Neural cell (in vitro differentiated cells): ENCODE results near the gene SVBP.

ENCODE experiments used
- EP300 ChIP-seq: fragments of 450-650 bp; conservative IDR thresholded peaks from 2 replicates; pipeline ENCODE4 v1.6.1; 2014; ENCODE audit warnings: antibody characterized with exemption, mild to moderate bottlenecking, moderate library complexity; ENCODE audit not compliant: poor library complexity, severe bottlenecking
- EZH2 ChIP-seq: fragments of 200-600, 300-800 bp; shearing (Covaris generic), sonication (generic); IDR thresholded peaks from 2 replicates; pipeline ENCODE4 v1.6.1; 2014; ENCODE audit warnings: antibody characterized with exemption, low read length, borderline replicate concordance, mild to moderate bottlenecking; ENCODE audit not compliant: insufficient read depth, poor library complexity, severe bottlenecking
- POLR2AphosphoS5 ChIP-seq: IDR thresholded peaks from 2 replicates; pipeline ENCODE4 v1.6.1; 2012
- RAD21 ChIP-seq: fragments of 450-650 bp; conservative IDR thresholded peaks from 2 replicates; pipeline ENCODE4 v1.6.1; 2014; ENCODE audit warnings: antibody characterized with exemption, mild to moderate bottlenecking, moderate library complexity
- SMC3 ChIP-seq: fragments of 450-650 bp; conservative IDR thresholded peaks from 2 replicates; pipeline ENCODE4 v1.6.1; 2014; ENCODE audit warnings: antibody characterized with exemption, mild to moderate bottlenecking, moderate library complexity; ENCODE audit not compliant: poor library complexity
- TAF1 ChIP-seq: IDR thresholded peaks from 2 replicates; pipeline ENCODE4 v1.6.1; 2012; ENCODE audit warnings: low read depth
- TF ChIP-seq, protein P1 (sequence below): fragments of 450-650 bp; IDR thresholded peaks from 2 replicates; pipeline ENCODE4 v1.5.1; 2014; ENCODE audit warnings: antibody characterized with exemption, mild to moderate bottlenecking, moderate library complexity; ENCODE audit not compliant: poor library complexity, severe bottlenecking
- TF ChIP-seq, protein P2 (sequence below): IDR thresholded peaks from 2 replicates; pipeline ENCODE4 v1.6.1; 2012; ENCODE audit warnings: borderline replicate concordance

DNA sequence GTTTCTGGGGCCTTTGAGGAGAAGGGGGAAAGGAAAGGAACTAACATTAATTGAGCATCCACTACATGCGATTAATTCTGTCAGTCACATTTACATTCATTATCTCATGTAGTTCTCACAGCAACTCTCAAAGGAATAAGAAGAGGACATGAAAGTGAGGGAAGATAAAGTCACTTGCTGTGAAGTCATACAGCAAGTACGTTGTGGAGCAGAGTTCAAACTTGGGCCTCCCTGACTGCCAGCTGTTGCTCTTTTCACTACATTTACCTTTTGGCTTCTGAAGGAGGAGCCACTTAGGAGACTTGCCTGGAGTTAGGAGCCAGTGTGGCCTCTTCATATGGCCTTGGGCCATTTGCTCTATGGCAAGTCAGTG is 35.4 kb upstream of the SVBP start:
- TF ChIP-seq, protein P1, sequence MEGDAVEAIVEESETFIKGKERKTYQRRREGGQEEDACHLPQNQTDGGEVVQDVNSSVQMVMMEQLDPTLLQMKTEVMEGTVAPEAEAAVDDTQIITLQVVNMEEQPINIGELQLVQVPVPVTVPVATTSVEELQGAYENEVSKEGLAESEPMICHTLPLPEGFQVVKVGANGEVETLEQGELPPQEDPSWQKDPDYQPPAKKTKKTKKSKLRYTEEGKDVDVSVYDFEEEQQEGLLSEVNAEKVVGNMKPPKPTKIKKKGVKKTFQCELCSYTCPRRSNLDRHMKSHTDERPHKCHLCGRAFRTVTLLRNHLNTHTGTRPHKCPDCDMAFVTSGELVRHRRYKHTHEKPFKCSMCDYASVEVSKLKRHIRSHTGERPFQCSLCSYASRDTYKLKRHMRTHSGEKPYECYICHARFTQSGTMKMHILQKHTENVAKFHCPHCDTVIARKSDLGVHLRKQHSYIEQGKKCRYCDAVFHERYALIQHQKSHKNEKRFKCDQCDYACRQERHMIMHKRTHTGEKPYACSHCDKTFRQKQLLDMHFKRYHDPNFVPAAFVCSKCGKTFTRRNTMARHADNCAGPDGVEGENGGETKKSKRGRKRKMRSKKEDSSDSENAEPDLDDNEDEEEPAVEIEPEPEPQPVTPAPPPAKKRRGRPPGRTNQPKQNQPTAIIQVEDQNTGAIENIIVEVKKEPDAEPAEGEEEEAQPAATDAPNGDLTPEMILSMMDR = no peak
- TF ChIP-seq RAD21 (no peak), POLR2AphosphoS5 (no peak), TAF1 (no peak), SMC3 (no peak), EZH2 (no peak), EP300 (no peak)
- TF ChIP-seq, protein P2, sequence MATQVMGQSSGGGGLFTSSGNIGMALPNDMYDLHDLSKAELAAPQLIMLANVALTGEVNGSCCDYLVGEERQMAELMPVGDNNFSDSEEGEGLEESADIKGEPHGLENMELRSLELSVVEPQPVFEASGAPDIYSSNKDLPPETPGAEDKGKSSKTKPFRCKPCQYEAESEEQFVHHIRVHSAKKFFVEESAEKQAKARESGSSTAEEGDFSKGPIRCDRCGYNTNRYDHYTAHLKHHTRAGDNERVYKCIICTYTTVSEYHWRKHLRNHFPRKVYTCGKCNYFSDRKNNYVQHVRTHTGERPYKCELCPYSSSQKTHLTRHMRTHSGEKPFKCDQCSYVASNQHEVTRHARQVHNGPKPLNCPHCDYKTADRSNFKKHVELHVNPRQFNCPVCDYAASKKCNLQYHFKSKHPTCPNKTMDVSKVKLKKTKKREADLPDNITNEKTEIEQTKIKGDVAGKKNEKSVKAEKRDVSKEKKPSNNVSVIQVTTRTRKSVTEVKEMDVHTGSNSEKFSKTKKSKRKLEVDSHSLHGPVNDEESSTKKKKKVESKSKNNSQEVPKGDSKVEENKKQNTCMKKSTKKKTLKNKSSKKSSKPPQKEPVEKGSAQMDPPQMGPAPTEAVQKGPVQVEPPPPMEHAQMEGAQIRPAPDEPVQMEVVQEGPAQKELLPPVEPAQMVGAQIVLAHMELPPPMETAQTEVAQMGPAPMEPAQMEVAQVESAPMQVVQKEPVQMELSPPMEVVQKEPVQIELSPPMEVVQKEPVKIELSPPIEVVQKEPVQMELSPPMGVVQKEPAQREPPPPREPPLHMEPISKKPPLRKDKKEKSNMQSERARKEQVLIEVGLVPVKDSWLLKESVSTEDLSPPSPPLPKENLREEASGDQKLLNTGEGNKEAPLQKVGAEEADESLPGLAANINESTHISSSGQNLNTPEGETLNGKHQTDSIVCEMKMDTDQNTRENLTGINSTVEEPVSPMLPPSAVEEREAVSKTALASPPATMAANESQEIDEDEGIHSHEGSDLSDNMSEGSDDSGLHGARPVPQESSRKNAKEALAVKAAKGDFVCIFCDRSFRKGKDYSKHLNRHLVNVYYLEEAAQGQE = no peak
